Inferior parietal cortex (tissue), 1 donor: ENCODE data around the gene GPHN.

Source experiments
- DNase-seq: peaks from one replicate; pipeline ENCODE4 v3.0.0-alpha.2; 2016; ENCODE audit errors: extremely low spot score

Gene GPHN

GRCh38 chr14:66507722-66508546, at the start of gene GPHN:
Gene GPHN, plus strand, starts transcription at chr14:66508147.
- DNase-seq: peak; percentile 94

GRCh38 chr14:66459603-66460002, 48.3 kb upstream of the GPHN start:
- DNase-seq: no peak

- DNase-seq: no peak
Observed at GRCh38 chr14:66464261-66464660, 43.7 kb upstream of the GPHN start.

GRCh38 chr14:66468778-66469367, 39.1 kb upstream of the GPHN start:
- no peak for DNase-seq

GRCh38 chr14:66471584-66471983, 36.4 kb upstream of the GPHN start:
- no peak for DNase-seq

GRCh38 chr14:66472251-66472650, 35.7 kb upstream of the GPHN start:
- DNase-seq: no peak

- DNase-seq: no peak
Observed at GRCh38 chr14:66473223-66473622, 34.7 kb upstream of the GPHN start.

- DNase-seq: no peak
Observed at GRCh38 chr14:66476964-66477363, 31.0 kb upstream of the GPHN start.

GRCh38 chr14:66477567-66477966, 30.4 kb upstream of the GPHN start:
- DNase-seq: no peak

- no peak for DNase-seq
Observed at GRCh38 chr14:66482873-66483272, 25.1 kb upstream of the GPHN start.

- DNase-seq: no peak
Observed at GRCh38 chr14:66483322-66483721, 24.6 kb upstream of the GPHN start.

- DNase-seq: no peak
Observed at GRCh38 chr14:66485029-66485428, 22.9 kb upstream of the GPHN start.

- DNase-seq: no peak
Observed at GRCh38 chr14:66485910-66486421, 22.0 kb upstream of the GPHN start, which contains the start of gene CCDC196. Gene CCDC196, plus strand, starts transcription at chr14:66486371. Its CDS starts 132 bp downstream, at chr14:66486503.

GRCh38 chr14:66487164-66487563, 20.8 kb upstream of the GPHN start:
- no peak for DNase-seq

- no peak for DNase-seq
Observed at GRCh38 chr14:66490143-66491111, 17.5 kb upstream of the GPHN start.

GRCh38 chr14:66493750-66494149, 14.2 kb upstream of the GPHN start:
- no peak for DNase-seq

- peak; percentile 84 for DNase-seq
Observed at GRCh38 chr14:66495218-66496098, 12.5 kb upstream of the GPHN start.

GRCh38 chr14:66496188-66496807, 11.6 kb upstream of the GPHN start:
- DNase-seq: no peak

GRCh38 chr14:66496911-66497310, 11.0 kb upstream of the GPHN start:
- DNase-seq: no peak

- no peak for DNase-seq
Observed at GRCh38 chr14:66498311-66498710, 9.6 kb upstream of the GPHN start.
